Measurements from ENCODE around the gene GRIK3.
"Not testable (repeated sequence)": the region's sequence is repeated elsewhere in the genome, so short reads cannot be mapped to it uniquely, and the experiment has no call there.

The GRIK3 gene

GRCh38 chr1:36919491-36920145 lies 114.7 kb downstream of the GRIK3 start:
- Histone ChIP-seq H3K27ac (ENCODE audit: extremely low read depth, low read depth, low read length) (no peak overlapping the region), H3K4me1 (ENCODE audit: control insufficient read depth, insufficient read depth, low read length) (no peaks in the 10 kb centered on the region), H3K9me3 (ENCODE audit: control insufficient read depth, insufficient read depth, low read depth, low read length) (no peaks in the 10 kb centered on the region), H3K4me3 (ENCODE audit: low read depth, low read length) (no peak overlapping the region), H3K36me3 (ENCODE audit: control insufficient read depth in 2 of 2, insufficient read depth in 1 of 2, low read length in 2 of 2) (no peaks in the 10 kb centered on the region)
- no peak for TF ChIP-seq MEIS1 (CRISPR knock-in tag; IDR thresholded peaks at IDR 0.05; ENCODE audit: borderline replicate concordance)
- no peak for TF ChIP-seq ZNF146 (tag by site-specific recombination; IDR thresholded peaks at IDR 0.05)
- TF ChIP-seq GFI1B (tag by site-specific recombination; IDR thresholded peaks at IDR 0.05), result no peak
- no peak for TF ChIP-seq IKZF3 (tag by site-specific recombination; IDR thresholded peaks at IDR 0.05)
- no peak for TF ChIP-seq ZNF639 (tag by site-specific recombination; IDR thresholded peaks at IDR 0.05)
- TF ChIP-seq ZNF555 (tag by site-specific recombination; conservative IDR thresholded peaks at IDR 0.05), result no peak
- TF ChIP-seq, protein P1, sequence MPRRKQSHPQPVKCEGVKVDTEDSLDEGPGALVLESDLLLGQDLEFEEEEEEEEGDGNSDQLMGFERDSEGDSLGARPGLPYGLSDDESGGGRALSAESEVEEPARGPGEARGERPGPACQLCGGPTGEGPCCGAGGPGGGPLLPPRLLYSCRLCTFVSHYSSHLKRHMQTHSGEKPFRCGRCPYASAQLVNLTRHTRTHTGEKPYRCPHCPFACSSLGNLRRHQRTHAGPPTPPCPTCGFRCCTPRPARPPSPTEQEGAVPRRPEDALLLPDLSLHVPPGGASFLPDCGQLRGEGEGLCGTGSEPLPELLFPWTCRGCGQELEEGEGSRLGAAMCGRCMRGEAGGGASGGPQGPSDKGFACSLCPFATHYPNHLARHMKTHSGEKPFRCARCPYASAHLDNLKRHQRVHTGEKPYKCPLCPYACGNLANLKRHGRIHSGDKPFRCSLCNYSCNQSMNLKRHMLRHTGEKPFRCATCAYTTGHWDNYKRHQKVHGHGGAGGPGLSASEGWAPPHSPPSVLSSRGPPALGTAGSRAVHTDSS (tag by site-specific recombination; IDR thresholded peaks at IDR 0.05), result no peak
- TF ChIP-seq TRIM28 (IDR thresholded peaks at IDR 0.05; ENCODE audit: borderline replicate concordance, low read length), result no peak
- TF ChIP-seq ZSCAN5A (tag by site-specific recombination; IDR thresholded peaks at IDR 0.05), result no peak
- CTCF ChIA-PET, result interaction anchor here (0.7 kb wide), 1 partner anchor 366 kb away, joined by 3 read pairs; no protein-coding TSS in a partner anchor
- POLR2A ChIA-PET, result no interaction called here

DNA sequence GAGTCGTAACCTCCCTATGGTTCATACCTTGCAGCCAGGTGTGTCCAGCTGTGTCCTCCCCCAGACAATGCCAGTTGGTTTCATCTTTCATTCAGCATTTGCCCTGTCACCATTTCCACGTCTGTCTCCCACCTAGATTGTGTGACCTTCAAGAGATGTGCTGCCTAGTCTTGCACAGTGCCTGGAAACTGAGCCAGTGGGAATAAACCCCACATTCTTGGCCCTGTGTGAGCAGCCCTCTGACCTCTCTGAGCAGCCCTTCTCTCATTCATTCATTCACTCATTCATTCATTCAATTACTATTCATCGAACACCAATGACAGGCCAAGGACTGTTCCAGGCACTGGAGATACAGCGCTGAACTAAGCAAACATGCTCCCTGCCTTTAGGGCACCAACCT lies 115.7 kb downstream of the GRIK3 start:
- H3K27ac ChIP-seq (ENCODE audit: extremely low read depth, low read depth, low read length), result no peak overlapping the region
- CTCF ChIA-PET, result no interaction called here
- no peak overlapping the region for H3K4me3 ChIP-seq (ENCODE audit: low read depth, low read length)
- H3K36me3 ChIP-seq (ENCODE audit: control insufficient read depth in 2 of 2, insufficient read depth in 1 of 2, low read length in 2 of 2), result no peaks in the 10 kb centered on the region
- H3K4me1 ChIP-seq (ENCODE audit: control insufficient read depth, insufficient read depth, low read length), result no peaks in the 10 kb centered on the region
- no peak for TF ChIP-seq MYNN (tag by site-specific recombination; IDR thresholded peaks at IDR 0.05; ENCODE audit: borderline replicate concordance)
- POLR2A ChIA-PET, result no interaction called here
- no peaks in the 10 kb centered on the region for H3K9me3 ChIP-seq (ENCODE audit: control insufficient read depth, insufficient read depth, low read depth, low read length)

GRCh38 chr1:36916542-36916941 lies 117.8 kb downstream of the GRIK3 start:
- CTCF ChIA-PET; H3K27ac ChIP-seq (ENCODE audit: extremely low read depth, low read depth, low read length); H3K4me3 ChIP-seq (ENCODE audit: low read depth, low read length); H3K36me3 ChIP-seq (ENCODE audit: control insufficient read depth in 2 of 2, insufficient read depth in 1 of 2, low read length in 2 of 2); H3K9me3 ChIP-seq (ENCODE audit: control insufficient read depth, insufficient read depth, low read depth, low read length); H3K4me1 ChIP-seq (ENCODE audit: control insufficient read depth, insufficient read depth, low read length); POLR2A ChIA-PET: not testable (repeated sequence)

GRCh38 chr1:36913484-36914060 lies 120.7 kb downstream of the GRIK3 start:
- no peaks in the 10 kb centered on the region for H3K36me3 ChIP-seq (ENCODE audit: control insufficient read depth in 2 of 2, insufficient read depth in 1 of 2, low read length in 2 of 2)
- TF ChIP-seq KLF1 (tag by site-specific recombination; IDR thresholded peaks at IDR 0.05) (peak; percentile 47), ZNF24 (tag by site-specific recombination; IDR thresholded peaks at IDR 0.05) (no peak)
- TF ChIP-seq, protein P2, sequence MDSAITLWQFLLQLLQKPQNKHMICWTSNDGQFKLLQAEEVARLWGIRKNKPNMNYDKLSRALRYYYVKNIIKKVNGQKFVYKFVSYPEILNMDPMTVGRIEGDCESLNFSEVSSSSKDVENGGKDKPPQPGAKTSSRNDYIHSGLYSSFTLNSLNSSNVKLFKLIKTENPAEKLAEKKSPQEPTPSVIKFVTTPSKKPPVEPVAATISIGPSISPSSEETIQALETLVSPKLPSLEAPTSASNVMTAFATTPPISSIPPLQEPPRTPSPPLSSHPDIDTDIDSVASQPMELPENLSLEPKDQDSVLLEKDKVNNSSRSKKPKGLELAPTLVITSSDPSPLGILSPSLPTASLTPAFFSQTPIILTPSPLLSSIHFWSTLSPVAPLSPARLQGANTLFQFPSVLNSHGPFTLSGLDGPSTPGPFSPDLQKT (IDR thresholded peaks at IDR 0.05; ENCODE audit: borderline replicate concordance, low read depth, low read length), result no peak
- TF ChIP-seq, protein P3, sequence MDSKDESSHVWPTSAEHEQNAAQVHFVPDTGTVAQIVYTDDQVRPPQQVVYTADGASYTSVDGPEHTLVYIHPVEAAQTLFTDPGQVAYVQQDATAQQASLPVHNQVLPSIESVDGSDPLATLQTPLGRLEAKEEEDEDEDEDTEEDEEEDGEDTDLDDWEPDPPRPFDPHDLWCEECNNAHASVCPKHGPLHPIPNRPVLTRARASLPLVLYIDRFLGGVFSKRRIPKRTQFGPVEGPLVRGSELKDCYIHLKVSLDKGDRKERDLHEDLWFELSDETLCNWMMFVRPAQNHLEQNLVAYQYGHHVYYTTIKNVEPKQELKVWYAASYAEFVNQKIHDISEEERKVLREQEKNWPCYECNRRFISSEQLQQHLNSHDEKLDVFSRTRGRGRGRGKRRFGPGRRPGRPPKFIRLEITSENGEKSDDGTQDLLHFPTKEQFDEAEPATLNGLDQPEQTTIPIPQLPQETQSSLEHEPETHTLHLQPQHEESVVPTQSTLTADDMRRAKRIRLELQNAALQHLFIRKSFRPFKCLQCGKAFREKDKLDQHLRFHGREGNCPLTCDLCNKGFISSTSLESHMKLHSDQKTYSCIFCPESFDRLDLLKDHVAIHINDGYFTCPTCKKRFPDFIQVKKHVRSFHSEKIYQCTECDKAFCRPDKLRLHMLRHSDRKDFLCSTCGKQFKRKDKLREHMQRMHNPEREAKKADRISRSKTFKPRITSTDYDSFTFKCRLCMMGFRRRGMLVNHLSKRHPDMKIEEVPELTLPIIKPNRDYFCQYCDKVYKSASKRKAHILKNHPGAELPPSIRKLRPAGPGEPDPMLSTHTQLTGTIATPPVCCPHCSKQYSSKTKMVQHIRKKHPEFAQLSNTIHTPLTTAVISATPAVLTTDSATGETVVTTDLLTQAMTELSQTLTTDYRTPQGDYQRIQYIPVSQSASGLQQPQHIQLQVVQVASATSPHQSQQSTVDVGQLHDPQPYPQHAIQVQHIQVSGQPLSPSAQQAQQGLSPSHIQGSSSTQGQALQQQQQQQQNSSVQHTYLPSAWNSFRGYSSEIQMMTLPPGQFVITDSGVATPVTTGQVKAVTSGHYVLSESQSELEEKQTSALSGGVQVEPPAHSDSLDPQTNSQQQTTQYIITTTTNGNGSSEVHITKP (tag by site-specific recombination; IDR thresholded peaks at IDR 0.05), result no peak
- CTCF ChIA-PET, result interaction anchor here (0.6 kb wide), 1 partner anchor 309 kb away, joined by 3 read pairs; no protein-coding TSS in a partner anchor
- no peak overlapping the region for H3K4me3 ChIP-seq (ENCODE audit: low read depth, low read length)
- H3K9me3 ChIP-seq (ENCODE audit: control insufficient read depth, insufficient read depth, low read depth, low read length), result no peaks in the 10 kb centered on the region
- no peaks in the 10 kb centered on the region for H3K4me1 ChIP-seq (ENCODE audit: control insufficient read depth, insufficient read depth, low read length)
- no peak overlapping the region for H3K27ac ChIP-seq (ENCODE audit: extremely low read depth, low read depth, low read length)
- POLR2A ChIA-PET, result no interaction called here
